ENCODE data around the gene STARD3.

The STARD3 gene

GRCh38 chr17:39676198-39676819 lies 39.4 kb downstream of the STARD3 start:
- TF ChIP-seq CTCF (IDR thresholded peaks at IDR 0.05), result no peak
- Histone ChIP-seq H3K27ac (peak overlapping the region; percentile 87 to 96), H3K4me3 (no peak overlapping the region)
- no peak for DNase-seq (ENCODE audit: low spot score)

- Histone ChIP-seq H3K27ac (peak overlapping the region; percentile 87 to 96), H3K4me3 (peak overlapping the region; percentile 31)
- DNase-seq (ENCODE audit: low spot score), result no peak
- no peak for TF ChIP-seq CTCF (IDR thresholded peaks at IDR 0.05)
Observed at GRCh38 chr17:39677072-39677471, 40.1 kb downstream of the STARD3 start.

- TF ChIP-seq CTCF (IDR thresholded peaks at IDR 0.05), result no peak
- DNase-seq (ENCODE audit: low spot score), result peak; percentile 94
- peak overlapping the region; percentile 31 for H3K4me3 ChIP-seq
- peak overlapping the region; percentile 87 to 96 for H3K27ac ChIP-seq
Observed at GRCh38 chr17:39677542-39678339, 40.8 kb downstream of the STARD3 start.

- peak overlapping the region; percentile 87 to 96 for H3K27ac ChIP-seq
- no peak for DNase-seq (ENCODE audit: low spot score)
- TF ChIP-seq CTCF (IDR thresholded peaks at IDR 0.05), result no peak
- peak overlapping the region; percentile 31 for H3K4me3 ChIP-seq
Observed at GRCh38 chr17:39678340-39679116, 41.6 kb downstream of the STARD3 start.

GRCh38 chr17:39679521-39680192 lies 42.7 kb downstream of the STARD3 start:
- no peak for TF ChIP-seq CTCF (IDR thresholded peaks at IDR 0.05)
- DNase-seq (ENCODE audit: low spot score), result no peak
- H3K27ac ChIP-seq, result peak overlapping the region; percentile 87 to 96

GRCh38 chr17:39683295-39683939 lies 46.5 kb downstream of the STARD3 start:
- no peak for DNase-seq (ENCODE audit: low spot score)
- Histone ChIP-seq H3K4me3 (no peak overlapping the region), H3K27ac (no peak overlapping the region)
- TF ChIP-seq CTCF (IDR thresholded peaks at IDR 0.05), result no peak

More at GRCh38 chr17:39679521-39680192, 42.7 kb downstream of the STARD3 start:
- H3K4me3 ChIP-seq, result no peak overlapping the region
